CD4-positive, alpha-beta T cell treated with Interleukin-10 for 1 hour (primary cell): ENCODE measurements around the gene CCDC92.

Source experiments
- DNase-seq: peaks from one replicate; pipeline ENCODE4 v3.0.0-alpha.2; 2020

The CCDC92 gene

DNA sequence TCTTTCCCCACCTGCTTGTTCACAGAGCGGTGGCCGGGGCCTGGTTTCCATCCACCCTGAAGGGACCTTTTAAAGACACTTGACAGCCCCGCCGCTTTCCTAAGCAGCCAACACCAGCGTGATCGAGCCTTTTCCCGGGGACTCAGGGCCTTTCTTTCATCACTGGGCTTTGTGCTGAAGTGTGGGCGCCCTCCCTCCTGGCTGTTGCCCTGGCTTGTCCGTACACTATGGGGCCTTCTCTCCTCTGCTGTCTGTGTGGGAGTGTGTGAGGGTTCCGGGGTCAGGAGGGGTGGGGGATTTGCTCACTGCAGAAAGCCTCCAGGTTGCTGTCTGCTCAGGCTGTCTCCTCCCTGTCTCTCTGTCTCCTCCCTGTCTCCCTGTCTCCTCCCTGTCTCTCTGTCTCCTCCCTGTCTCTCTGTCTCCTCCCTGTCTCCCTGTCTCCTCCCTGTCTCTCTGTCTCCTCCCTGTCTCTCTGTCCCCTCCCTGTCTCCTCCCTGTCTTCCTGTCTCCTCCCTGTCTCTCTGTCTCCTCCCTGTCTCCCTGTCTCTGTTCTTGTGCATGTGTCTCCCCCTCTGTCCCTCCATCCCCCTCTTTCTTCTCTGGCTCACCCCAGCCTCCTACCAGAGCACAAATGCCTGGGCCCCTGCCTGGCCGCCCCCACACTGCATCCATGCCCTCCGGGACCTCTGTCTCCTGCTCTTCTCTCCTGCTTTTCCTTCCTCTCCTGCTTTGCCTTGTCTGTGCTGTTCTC is 64.7 kb downstream of the CCDC92 start:
- DNase-seq = no peak

DNA sequence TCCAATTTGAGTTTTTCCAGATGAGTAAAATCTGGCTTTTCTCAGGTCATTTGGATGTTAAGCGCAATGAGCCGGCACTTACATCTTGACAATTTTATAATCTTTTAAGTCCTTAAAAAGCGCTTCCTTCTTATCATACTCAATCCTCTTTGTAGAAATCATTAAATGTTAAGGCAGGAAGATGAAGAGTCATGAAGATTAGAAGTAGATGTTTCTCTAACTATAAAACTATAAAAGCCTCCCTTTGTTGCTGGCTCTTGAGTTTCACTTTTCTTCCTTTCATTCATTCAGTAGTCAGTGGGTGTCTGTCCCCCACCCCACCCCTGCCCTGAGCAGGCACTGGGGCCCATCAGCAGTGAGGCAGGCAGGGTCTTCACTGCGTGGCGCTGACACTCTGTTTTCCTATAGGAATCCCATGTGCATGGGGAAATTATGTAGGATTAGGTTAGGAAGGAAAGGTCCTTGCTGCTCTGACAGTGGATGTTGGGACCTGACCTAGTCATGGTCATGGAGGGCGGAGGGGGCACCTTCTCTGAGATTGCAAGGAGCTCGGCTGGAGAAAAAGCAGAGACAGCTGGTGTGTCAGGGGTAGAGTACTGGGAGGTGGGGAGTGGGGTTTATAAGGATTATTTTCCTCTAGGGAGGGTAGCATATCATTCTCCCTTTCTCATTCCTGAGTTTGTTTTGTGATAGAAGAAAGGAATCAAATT is 65.8 kb downstream of the CCDC92 start:
- no peak for DNase-seq

DNA sequence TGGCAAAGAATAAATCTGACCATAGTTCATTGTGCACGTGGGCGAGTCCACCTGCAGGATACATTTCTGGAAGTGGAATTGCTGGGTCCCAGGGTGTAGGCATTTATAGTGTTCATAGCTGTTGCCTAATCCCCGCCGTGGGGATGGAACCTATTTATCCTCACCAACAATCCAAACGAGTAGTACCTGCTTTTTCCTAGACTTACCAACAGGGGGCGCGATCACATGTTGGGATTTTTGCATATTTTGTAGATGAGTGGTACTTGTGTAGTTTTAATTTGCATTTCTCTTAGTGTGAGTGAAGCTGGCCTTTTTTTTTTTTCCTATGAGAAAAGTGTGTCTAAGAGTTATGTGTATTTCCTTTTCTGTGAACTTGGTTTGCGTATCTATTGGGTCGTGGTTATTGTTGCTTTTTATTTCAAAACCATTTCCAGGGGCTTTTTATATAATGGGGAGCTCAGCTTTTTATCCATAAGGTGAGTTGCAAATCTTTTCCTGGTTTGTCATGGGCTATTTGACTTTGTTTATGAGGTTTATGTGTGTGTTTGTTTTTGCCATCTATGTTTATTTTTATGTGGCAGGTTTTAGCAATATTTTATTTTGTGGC is 67.2 kb downstream of the CCDC92 start:
- DNase-seq = peak; percentile 77

DNA sequence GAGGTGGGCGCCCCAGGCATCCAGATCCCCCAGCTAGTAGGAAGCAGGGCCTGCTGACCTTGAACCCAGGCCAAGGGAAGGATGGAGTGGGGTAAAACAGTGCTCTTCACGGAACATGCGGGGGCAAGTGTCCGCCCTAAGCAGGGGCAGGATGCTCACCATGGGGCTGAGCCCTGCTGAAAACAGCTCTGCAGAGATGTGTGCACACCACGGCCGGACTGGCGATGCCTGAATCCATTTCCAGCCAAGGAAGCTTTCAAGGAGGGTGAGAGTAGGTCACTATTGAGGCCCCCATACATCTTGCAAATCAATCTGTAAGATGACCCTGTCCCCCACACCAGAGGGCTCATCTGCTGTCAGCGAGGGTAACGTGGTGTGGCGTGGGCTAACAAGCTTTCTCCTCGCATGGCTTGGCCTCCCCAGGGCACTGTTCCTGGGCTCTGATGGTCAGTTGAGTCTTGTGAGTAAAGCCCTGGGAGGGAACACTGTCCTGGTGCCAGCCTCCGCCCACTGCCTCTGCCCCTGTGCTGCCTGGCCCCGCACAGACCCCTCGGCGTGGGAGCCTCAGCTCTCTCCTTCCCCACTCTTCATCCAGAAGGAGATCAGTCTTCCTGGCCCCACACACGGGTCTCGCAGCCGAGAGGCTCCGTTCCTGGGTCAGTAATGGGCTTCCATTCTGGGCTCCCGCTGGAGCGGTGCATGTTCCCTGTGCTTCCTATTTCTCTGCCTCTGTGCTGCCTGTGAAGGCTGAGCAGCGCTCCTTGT is 69.1 kb downstream of the CCDC92 start:
- no peak for DNase-seq

DNA sequence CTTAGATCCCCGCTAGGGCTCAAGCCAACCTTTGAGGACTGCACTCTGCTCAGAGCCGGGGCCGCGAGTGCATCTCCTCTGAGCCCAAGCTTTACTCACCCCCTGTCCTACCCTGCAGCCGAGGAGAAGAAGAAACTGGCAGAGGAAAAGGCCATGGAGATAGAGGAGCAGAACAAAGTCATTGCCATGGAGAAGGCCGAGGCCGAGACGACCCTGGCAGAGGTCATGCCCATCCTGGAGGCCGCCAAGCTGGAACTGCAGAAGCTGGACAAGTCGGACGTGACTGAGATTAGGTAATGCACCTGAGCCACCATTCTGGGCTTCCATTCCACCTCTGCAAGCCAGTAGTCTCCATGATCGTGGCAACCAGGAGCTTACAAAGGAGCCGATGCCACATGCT is 69.8 kb downstream of the CCDC92 start:
- no peak for DNase-seq

DNA sequence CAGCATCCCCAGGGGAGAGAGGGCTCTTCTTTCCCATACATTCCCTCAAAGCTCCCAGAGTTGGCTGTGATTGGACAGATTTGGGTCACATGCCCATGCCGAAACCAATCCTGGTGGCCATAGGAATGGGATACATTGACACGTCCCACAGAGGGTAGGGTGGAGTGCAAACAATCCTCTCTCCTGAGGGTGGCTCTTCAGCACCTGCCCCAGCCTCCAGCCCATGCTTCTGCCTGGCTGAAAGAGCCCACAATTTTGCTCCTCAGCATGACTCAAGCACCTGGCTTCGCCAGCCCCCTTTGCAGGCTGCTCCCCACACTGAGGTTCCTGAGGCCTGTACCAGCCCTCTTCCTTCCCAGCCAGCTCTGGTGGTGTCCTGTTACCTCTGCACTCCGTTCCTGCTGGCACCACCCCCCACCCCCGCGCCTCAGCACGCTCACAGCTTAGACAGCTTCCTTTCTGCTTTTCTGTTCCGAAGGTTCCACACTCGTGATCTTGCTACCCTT is 71.7 kb downstream of the CCDC92 start:
- DNase-seq = no peak

DNA sequence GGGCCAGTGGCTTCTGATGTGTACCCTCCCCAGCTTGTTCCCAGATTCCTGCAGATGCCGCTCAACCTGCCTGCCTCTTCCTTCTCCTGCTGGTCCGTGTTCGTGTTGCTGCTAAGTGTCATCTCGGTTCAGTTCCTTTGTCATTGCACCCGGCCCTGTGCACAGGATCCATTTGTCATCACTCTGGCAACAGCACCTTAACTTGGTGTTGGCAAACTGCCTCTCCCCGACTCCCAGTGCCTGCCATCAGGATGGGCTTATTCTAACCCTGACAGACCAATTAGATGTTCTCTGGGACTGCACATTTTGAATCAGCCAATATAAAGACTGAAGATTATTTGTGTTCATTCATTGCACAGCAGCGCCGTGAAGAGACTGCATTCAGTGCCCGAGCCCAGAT is 73.3 kb downstream of the CCDC92 start:
- DNase-seq = no peak

DNA sequence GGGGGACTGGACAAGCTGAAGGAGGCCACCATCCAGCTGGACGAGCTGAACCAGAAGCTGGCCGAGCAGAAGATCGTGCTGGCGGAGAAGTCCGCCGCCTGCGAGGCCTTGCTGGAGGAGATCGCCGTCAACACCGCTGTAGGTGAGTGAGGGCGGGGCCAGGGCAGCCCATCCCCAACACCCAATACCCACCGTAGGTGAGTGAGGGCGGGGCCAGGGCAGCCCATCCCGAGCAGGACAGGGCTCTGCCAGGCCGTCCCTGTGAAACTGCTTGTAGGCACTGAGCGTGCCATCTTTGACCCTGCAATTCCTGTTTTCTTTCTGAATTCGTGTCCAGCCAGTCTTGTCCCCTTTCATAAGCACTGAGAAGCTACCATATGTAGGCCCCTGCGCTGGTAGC is 74.0 kb downstream of the CCDC92 start:
- no peak for DNase-seq

DNA sequence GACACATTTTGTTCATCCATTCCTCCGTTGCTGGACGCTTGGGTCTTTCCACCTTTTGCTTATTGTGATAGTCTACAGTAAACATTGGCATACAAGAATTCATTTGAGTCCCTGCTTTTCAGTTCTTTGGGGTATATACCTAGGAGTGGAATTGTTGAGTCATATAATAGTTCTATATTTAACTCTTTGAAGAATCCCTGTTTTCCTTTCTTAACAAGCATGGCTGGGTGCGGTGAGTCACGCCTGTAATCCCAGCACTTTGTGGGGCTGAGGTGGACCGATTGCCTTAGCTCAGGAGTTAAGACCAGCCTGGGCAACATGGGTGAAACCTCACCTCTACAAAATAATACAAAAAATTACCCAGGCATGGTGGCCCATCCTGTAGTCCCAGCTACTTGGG is 75.4 kb downstream of the CCDC92 start:
- no peak for DNase-seq

DNA sequence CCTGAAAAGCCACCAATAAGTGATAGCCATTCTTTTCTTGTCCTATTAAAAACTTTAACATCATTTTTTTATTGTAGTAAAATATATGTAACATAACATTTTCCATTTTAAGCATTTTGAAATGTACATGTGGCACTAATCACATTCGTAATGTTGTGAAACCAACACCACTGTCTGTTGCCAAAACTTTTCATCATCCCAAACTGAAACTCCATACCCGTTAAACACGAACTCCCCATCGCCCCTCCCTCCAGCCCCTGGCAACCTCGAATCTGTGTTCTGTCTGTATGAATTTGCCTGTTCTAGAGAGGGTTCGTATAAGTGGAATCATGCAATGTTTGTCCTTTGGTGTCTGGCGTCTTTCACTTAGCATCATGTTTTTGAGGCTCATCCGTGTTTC is 75.9 kb downstream of the CCDC92 start:
- DNase-seq = no peak

DNA sequence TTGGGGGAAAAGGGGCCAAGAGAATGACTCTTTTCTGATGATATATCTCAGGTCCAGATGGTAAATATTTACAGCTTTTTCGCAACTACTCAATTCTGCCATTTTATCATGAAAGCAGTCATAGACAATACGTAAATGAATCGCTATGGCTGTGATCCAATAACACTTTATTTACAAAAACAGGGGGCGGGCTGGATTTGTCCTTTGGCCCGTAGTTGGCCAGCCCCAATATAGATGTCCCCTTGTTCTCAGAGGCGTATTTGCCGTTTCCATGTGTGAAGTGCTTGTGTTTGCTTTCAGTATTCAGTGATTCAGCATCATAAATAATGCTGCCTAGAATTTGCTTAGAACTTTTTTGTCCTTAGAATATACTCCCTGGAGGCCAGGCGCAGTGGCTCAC is 77.2 kb downstream of the CCDC92 start:
- DNase-seq = no peak

DNA sequence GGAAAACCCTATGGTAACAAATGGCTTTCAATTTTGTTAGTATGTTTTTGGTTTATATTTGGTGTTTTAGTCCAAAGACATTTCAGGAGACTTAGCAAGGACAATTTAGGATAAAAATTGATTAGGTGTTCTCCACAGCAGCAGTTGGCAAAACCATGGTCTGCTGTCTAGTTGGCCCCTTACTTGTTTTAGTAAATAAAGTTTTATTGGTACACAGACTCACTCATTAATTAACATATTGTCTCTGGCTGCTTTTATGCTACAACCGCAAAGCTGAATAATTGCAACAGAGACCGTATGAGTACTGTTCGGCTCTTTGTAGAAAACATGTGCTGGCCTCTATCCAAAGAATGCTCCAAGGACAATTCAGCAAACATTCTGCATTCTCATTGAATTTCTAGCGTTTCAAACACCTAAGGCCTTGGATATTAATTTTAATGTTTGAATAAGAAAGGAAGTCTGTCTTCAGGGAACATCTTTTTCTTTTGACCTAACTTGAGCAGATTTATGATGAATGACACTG is 77.7 kb downstream of the CCDC92 start:
- DNase-seq = no peak

DNA sequence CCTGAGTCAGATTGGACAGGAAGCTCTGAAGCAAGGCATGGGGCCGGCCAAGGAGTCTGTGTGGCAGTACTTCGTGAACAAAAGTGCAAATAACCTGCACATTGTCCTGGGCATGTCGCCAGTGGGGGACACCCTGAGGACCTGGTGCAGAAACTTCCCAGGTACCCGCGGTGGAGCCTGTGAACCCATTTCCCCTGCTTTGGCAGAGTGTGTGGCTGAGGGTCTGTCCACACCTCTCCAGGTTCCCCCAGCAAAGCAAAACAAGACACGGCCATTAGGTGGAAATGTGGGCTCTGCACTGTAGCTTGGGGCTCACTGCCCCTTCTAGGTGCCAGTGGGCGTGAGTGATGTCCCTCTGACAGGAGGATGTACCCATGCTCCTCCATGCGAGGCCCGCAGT is 79.4 kb downstream of the CCDC92 start:
- no peak for DNase-seq

DNA sequence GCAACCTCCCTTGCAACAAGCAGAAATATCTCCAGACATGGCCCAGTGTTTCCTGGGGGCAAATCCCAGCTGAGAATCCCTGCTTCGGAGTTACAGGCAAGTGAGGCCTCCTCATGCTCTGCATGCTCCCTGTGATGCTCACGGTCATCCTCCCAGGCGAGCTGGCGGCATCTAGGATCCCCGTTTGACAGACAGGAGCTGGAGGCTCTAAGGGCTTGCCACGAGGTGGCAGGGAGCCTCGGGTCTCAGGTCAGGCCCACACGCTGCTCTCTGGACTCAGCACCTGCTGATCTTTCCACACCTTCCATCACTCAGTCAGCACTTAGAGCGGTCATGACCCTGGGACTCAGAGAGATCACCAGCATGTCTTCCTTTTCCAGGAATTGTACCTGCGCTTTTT is 79.8 kb downstream of the CCDC92 start:
- no peak for DNase-seq

DNA sequence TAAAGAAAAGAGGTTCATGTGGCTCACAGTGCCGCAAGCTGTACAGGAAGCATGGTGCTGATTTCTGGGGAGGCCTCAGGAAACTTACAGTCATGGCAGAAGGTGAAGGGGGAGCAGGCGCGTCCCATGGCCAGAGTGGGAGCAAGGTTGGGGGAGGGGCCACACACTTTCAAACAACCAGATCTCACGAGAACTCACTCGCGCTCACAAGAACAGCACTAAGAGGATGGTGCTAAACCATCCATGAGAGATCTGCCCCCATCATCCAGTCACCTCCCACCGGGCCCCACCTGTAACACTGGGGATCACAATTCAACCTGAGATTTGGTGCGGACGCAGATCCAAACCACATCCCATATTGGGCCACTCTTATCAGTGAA is 80.5 kb downstream of the CCDC92 start:
- no peak for DNase-seq

DNA sequence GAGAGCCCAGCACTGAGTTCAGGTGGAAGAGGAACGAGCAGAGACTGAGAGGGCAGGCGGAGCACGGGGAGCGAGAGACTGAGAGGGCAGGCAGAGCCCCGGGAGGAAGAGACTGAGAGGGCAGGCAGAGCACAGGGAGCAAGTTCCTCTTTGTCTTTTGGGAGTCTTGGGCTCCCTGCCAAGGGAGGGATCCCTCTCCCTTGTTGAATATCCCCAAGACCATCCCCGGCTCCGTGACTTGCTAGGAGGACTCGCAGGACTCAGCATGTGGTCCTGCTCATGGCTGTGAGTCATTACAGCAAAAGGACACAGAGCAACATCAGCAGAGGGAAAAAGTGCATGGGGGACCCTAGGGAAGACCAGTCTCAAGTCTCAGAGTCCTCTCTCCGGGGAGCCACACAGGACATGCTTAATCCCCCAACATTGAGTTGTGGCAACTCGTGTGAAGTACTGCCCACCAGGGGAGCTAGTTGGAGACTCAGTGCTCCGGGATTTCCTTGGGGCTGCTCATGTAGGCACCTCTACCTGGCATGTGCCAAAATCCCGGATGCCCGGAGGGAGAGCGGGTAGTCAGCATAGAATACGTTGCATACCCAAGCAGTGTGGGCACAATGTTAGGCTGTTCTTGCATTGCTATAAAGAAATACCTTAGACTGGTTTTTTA is 81.0 kb downstream of the CCDC92 start:
- DNase-seq = no peak

DNA sequence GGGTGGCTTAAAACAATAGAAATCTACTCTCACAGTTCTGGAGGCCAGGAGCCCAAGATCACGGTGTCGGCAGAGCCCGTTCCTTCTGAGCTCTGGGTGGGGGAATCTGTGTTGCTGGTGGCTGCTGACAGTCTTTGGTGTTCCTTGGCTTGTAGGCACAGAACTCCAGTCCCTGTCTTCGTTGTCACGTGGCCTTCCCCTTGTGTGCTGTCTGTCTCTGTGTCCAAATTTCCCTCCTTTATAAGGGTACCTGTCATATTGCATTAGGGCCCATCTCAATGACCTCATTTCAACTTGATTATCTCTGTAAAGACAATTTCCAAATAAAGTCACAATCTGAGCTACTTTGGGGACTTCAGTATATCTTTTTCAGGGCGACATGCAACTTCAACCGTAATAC is 81.6 kb downstream of the CCDC92 start:
- DNase-seq = no peak

DNA sequence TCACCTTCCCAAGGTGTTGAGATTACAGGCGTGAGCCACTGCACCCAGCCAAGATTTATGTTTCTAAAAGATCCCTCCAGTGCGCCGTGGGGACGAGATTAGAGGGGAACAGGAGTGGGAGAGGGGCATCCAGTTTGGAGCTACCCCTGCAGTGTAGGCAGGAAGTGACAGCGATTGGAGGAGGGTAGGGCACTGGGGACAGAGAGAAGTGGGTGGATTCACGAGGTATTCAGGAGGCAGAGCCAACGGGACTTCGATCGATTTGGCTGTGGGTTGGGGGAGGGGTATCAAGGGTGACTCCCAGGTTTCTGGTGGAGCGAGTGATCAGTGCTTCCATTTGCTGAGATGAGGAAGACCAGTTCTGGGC is 82.1 kb downstream of the CCDC92 start:
- DNase-seq = no peak

DNA sequence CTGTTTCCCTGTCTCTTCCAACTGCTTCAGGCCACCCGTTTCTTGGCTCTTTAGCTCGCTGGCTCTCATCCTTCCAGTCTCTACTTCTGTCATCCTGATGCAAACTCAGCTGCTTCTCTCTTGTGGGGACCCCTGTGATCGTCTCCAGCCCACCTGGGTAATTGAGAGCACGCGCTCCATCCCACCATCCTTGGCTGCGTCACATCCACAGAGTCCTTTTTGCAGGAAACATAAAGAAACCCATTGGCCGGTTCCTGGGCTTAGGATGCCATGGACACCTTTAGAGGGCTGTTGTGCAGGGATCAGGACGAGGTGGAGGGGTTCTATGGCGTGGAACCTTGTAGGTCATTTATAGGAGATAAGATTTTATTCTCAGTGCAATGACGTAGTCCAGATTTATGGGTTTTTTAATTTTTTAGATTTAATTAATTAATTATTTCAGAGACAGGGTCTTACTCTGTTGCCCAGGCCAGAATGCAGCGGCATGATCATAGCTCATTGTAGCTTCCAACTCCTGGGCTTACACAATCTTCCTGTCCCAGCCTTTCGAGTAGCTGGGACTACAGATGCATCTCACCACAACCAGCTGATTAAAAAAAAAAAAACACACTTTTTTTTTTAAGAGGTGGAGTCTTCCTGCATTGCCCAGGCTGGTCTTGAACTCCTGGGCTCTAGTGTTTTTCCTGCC is 82.6 kb downstream of the CCDC92 start:
- DNase-seq = no peak

DNA sequence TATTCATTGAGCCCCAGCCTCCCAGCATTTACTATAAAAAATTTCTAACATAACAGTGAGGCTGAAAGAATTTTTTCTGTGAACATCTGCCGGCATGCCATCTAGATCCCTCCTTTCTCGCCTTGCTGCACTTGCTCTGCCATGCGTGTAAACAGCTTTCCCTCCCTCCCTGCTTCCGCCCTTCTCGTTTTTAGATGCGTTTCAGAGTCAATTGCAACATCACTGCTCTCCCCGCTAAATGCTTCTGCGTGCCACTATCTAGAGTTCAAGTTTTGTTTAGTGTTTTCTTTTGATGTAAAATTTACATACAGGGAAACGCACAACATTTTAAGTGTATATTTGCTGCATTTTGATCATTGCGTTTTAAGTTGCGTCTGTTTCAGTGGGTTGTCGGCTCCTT is 83.6 kb downstream of the CCDC92 start:
- DNase-seq = no peak

DNA sequence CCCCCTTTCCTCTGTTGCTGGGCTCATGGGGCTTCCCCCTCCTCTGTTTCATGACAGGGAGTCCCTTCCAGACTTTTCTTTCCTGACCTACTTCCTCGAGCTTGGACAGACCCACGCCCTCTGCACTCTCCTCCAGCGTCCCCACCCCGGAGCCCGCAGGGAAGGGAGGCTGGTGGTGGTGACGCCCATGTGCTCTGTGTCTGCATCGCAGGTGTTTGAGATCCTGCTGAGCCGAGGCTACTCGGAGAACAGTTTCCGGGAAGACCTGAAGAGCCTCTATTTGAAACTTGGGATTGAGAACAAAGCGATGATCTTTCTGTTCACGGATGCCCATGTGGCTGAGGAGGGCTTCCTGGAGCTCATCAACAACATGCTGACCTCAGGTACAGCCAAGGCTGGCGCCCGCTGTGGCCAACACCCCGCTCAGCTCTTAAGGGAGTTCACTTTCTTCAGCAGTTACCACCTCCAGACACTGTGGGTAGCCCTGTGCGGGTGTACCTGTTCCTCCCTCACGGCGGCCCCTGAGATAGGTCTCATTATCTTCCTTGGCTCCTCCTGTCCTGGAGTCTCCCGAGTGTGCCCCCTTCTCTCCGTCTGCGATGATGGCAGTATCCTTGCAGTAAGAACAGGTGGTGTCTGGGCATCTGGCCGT is 85.6 kb downstream of the CCDC92 start:
- no peak for DNase-seq

DNA sequence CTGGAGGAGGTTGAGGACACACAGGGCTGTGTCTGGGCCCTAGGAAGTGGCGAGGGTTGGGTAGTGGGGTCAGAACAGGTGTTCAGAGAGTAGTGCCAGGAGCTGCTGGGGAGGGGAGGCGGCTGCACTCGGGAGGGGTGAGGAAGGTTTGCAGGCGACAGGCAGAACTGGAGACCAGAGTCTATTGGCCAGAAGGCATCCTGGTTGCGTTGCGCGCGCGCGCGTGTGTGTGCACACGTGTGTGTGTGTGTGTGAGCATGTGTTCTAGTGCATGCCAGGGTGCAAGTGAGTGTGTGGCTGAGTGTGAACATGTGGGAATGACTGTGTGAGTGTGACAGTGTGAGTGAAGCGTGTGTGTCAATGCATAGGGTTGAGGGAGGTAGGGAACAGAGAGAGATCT is 86.4 kb downstream of the CCDC92 start:
- no peak for DNase-seq
